Measurements from ENCODE around the gene BFSP2. TPM values are rescaled to one million over a fixed set of nuclear protein-coding genes. Genes with fewer than 3 reads are reported as not detected.

BFSP2 gene
- total RNA-seq, 1 donor from 2014 or later = not detected

DNA sequence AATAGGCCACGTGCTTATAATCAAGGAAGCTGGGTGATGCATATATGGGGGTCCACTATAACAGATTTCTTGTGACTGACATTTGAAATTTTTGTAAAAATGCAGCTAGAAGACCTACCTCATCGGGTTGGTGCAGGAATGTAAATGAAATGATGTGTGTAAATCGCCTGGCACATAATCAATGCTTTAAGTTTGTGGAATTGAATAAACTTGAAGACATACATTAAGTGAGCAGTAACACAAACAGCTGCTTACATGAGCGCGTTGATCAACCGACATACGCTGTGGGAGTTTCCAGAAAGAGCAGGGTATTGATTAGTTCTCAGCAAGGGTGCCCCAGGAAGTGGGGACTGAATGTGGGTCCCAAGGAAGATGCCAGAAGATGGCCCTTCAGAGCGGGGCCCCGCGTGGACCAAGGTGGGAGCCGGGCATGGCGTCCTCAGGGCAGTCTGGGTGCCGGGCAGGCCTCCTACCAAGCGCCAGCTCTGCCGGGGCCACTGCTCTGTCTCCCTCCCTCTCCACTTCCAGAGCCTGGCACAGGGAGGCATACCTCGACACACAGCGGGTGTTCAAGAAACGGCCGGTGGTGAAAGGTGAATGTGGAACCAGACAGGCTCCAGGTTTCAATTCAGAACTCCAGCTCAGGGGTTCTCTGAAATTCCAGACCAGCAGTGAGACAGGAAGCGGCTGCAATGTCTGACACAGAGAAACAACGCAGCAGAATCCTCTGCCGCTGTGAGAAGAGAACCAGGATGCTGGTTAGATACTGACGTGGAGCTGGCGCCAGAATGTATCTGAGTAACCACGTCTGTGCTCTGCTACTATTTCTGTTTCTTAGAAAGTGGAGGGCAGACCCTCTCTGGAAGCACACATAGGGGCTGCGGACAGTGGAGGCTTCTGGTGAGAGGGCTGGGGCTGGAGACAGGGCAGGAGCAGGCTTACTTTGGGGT lies 12.6 kb downstream of the BFSP2 start:
- no peak for DNase-seq (ENCODE audit: low spot score)
- intact Hi-C loops (cut with DNase I) = no loop called here

DNA sequence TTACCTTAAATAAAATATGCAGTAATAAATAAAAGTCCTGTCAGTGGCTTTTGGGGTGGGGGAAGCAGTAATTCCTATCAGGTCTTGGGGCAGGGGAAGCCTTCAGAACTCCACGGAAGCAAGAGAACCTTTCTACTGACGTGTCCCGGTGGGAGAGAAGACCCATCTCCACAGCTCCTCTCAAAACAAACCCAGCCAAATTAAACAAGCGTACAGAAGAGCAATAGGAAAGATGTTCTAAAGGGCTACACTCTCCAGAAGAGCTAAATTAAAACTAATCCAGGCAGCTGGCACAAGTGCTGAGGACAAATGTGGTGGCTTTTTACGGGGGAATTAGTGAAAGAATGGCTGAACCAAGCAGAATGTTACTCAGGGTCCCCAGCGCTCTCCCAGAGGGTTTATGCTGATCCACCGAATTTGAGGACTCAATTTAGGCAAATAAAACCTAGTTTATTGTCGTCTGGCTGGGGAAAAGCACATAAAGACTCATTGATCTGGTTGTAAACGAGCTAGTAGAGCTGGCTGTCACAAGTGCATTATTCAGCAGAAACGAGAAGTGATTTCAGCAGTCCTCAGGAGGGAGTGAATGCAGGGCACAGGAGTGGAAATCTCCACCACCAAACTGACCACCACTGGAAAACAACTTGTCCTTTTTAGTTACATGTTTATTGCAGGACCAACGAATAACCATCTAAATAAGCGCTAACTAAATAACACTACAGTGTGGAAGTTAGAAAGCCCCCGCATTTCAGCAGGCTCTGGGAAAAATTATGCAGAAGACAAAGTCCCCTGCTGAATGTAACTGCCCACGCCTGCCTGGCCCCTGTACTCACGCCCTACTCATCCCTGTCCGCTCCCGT lies 13.5 kb downstream of the BFSP2 start:
- intact Hi-C loops (cut with DNase I) = no loop called here
- no peak for DNase-seq (ENCODE audit: low spot score)

DNA sequence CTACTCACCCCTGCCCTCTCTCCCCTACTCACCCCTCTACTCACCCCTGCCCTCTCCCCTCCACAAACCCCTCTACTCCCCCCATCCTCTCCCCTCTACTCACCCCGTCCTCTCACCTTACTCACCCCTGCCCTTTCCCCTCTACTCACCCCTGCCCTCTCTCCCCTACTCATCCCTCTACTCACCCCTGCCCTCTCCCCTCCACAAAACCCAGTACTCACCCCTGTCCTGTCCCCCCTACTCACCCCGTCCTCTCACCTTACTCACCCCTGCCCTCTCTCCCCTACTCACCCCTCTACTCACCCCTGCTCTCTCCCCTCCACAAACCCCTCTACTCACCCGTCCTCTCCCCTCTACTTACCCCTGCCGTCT lies 14.2 kb downstream of the BFSP2 start:
- intact Hi-C loops (cut with DNase I) = no loop called here
- no peak for DNase-seq (ENCODE audit: low spot score)

DNA sequence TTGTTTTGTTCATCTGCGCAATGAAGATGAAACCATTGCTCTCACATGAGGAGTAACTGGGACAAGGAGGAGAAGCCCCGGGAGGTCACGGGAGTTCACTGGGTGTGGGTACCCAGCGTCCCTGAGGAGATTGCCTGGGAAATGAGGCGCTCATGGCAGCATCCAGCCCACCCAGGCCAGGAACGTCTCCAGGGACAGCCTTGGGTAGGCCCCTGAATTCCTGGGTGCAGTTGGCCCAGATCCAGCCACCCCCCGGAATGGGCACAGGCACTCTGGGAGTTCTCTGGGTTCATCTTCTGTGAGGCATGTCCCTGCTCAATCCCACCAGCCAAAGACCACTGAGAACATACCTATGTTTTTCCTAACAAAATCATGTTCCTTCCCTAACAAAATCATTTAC lies 18.5 kb downstream of the BFSP2 start:
- DNase-seq (ENCODE audit: low spot score) = no peak
- intact Hi-C loops (cut with DNase I) = no loop called here

DNA sequence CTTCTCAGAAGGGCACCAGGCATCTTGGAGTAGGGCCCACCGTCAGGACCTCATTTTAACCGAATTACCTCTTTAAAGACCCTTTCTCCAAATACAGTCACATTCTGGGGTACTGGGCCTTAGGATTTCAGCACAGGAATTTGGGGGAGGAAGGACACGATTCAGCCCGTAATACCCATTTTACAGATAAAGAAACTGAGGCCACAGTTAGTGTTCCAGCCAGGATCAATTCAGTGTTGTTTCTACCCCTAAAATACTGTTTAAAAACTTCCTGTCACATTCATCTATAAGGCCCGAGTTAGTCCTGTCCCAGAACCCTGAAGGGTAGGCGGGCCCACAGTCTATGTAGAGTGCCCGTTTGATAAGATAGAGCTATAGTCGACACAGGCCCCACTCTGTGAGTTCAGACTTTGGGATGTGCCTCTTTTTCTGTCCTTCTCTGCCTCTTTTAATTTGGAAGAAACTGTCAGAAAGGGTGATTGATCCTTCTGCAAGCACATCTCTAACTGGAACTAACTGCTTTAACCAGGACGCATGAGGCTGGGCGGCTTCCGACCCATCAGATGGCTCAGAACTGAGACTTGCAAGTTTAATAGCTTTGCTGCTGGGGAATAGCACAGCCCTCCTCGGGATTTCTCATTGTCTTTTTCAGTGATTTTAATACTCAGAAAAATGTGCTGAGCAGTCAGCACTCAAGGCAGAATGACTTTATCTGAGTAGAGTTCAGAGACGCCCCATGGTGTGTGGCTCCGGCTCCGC lies 19.5 kb downstream of the BFSP2 start:
- intact Hi-C loops (cut with DNase I) = no loop called here
- no peak for DNase-seq (ENCODE audit: low spot score)

DNA sequence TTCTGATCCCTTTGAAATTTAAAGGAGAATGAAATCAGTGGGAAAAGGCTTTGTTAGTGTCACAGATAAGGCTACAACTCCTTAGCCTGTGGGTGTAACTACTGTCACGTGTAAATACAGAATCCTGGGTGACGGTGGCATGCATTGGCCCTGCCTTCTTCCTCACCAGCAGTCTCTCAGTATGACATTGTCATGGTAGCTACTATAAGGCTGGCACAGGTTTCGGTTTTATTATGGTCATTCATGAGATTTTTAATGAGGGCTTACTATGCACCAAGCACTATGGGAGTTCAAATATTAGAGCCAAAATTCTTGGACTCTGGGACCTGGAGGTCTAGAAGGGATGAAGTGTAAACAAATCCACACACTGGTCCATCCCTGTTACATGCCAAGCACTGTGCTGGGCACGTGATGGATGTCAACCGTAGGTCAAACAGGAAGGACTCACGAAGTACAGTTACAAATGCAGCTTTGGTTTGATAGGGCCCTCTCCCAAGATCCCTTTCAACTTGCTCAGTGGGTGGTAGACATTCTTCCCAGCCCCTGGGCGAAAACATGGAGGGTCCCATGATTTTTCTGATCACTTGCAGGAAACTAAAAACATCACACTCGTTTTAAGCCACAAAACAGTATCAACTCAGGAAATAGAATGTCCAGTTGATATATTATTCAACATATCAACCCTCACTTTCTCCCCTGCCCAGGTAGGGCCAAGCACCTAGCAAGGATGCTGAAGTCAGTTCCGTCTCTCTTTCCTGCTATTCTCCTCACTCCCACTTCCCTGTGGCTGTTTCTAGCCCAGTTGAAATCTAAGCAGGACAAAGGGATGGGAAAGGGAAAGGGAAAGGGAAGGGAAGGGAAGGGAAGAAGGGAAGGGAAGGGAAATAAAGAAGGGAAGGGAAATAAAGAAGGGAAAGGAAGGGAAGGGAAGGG lies 25.3 kb downstream of the BFSP2 start:
- intact Hi-C loops (cut with DNase I) = no loop called here
- no peak for DNase-seq (ENCODE audit: low spot score)

DNA sequence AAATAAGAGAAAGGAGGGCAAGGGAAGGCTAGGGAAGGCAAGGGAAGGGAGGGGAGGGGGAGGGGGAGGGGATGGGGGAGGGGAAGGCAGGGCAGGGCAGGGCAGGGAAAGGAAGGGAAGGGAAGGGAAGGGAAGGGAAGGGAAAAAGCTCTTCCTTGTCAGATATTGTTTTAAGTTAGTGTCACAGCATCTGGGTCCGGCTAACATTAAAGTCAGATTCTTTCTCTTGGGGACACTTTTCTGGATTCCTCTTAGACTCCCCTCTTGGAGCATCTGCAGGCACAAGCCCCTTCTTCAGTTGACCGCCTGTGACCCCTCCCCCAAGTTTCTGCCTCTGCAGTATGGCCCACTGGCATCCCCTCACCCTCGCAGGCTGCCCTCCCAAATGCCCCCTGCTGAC lies 26.0 kb downstream of the BFSP2 start:
- intact Hi-C loops (cut with DNase I) = no loop called here
- DNase-seq (ENCODE audit: low spot score) = no peak

DNA sequence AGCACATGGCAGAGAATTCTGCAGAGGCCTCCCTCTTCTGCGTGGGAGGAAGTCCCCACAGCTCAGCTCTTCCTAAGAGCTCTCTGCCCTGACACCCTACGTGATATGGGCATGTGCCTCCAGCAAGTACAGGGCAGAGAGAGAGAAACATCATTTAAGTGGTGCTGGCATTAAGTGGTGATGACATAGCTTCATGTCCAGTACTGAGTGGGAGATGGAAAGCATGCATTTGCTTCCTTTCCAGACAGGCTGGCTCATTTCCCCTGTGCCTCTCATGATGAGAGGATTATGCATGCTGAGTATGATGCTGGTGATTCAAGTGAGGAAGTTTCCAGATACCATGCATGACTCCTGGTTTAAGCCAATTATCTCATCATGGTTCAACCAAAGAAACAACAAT lies 26.9 kb downstream of the BFSP2 start:
- no peak for DNase-seq (ENCODE audit: low spot score)
- intact Hi-C loops (cut with DNase I) = no loop called here

DNA sequence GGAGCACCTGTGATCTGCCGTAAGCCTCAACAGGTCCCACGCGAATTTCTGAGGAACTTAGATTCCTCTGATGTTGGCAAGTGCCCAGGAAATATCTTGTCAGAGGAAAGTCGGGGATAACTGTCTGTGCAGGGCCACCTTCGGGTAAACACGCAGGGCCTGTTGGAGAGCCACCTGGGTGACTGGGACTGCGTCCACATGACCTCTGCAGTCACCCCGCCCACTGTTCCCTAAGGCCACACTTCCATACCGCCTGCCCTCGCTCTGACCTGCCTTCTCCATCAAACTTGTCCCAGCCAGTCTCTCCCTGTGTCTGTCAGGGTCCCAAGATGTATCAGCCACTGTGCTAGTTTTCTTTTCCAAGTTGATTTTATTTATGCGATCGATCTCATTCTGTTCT lies 28.7 kb downstream of the BFSP2 start:
- intact Hi-C loops (cut with DNase I) = no loop called here
- DNase-seq (ENCODE audit: low spot score) = no peak

DNA sequence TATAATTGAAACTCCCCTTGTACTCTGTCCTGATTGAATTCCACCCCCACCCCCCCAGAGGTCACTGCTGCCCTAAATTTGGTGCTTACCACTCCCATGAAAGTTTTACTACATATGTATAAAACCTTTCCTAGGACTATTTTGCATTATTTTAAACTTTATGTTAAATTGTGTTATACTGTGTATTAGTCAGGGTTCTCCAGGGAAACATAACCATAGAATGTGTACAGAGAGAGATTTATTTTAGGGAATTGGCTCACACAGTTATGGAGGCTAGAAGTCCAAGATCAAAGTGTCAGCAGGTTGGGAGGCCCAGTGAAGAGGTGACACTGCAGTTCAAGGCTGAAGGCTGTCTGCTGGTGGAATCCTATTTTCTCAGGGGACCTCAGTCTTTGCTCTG lies 29.2 kb downstream of the BFSP2 start:
- intact Hi-C loops (cut with DNase I) = no loop called here
- DNase-seq (ENCODE audit: low spot score) = no peak

DNA sequence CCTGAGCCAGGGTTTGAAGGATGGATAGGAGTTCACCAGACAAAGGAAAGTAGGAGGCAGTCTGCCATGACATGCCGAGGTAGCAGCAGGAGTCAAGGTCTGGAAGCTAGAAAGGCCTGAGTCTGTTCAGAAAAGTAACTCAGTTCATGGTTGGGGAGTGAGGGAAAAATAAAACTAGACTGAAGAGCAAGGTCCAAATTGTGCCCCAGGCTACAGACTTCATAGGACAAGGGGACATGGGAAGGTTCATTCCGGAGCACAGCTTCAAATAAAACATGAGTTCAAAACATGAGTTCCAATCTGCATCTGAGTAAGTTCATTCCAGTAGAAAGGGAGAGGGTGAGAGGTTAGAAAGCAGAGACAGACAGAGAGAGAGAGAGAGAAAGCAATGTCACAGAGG lies 39.7 kb downstream of the BFSP2 start:
- no peak for DNase-seq (ENCODE audit: low spot score)
- intact Hi-C loops (cut with DNase I) = no loop called here

DNA sequence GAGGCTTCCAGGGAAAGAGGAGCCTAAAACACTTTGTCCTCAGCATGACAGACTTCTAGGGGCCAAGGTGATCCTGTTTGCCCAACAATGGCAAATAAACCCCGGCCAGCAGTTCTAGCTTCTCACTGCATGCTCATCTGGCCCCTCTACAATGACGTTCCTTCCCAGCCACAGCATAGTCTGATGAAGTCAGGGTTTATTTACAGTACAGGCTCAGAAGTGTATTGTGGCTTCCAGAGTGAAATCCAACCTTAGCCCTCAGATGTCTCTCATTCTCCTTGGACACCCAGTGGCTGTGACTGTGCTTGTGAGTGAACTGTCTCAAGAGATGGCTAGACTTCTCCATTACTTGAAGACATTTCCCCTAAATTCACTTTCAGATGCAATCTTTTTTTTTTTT lies 40.8 kb downstream of the BFSP2 start:
- intact Hi-C loops (cut with DNase I) = no loop called here
- no peak for DNase-seq (ENCODE audit: low spot score)

DNA sequence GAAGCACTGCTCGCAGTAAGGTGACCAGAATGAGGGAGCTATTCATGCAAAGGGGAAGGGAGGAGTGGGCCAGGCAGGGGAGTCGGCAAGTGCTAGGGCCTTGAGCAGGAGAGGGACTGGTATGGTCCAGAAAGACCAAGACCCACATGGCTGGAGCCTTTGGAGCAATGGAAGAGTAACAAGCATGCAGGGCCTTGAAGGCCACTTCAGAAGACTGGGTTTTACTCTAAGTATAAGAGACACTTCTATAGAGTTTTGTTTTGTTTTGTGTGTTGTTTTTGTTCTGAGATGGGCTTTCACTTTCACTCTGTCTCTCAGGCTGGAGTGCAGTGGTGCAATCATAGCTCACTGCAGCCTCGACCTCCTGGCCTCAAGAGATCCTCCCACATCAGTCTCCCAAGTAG lies 42.0 kb downstream of the BFSP2 start:
- intact Hi-C loops (cut with DNase I) = no loop called here
- DNase-seq (ENCODE audit: low spot score) = peak; percentile 43

DNA sequence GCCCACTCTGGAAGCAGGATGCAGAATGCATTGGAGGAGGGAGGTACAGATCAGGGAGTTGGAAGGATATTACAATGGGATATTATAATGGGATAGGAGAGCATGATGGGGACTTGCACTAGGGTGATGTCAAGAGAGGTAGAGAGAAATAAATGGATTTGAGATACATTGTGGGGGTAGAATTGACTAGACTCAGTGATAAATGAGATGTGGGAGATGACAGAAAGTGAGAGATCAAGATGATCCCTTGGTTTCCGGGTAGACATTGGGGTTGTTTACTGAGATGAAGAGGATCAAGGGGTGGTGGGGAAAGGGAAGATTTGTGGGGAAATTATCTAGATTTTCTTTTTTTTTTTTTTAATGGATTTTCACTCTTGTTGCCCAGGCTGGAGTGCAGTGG lies 42.7 kb downstream of the BFSP2 start:
- DNase-seq (ENCODE audit: low spot score) = no peak
- intact Hi-C loops (cut with DNase I) = no loop called here

DNA sequence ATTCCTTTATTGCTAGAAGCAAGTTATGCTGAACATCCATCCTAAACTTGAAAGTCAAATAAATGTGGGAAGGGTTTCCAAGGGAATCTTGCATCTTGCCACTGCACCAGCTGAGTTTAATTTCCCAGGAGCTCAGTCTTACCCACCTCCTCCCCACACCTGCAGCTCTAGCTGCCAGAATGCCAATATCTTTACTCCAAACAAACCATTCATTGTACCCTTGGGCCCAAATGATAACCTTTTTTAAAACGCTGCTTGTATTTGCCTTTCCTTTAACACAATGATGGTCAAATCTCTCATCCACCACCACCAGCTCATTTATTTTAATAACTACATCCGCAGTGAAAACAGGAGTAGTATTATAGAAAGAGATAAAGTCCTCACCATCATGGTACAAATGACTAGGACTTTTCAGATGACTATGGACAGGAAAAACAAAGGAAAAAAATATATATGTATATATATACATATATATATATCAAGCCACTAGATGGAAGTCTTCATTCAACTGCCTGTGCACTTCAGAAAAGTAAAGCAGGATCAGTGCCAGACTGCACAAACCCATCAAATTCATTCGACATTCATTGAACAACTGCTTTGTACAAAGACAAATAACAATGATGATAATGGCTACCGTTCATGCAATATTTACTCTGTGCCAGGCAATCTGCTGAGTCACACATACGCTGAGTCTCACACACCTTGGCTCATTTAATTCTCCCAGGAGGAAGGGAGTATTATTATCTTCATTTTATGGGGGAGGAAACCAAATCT lies 44.0 kb downstream of the BFSP2 start:
- intact Hi-C loops (cut with DNase I) = no loop called here
- no peak for DNase-seq (ENCODE audit: low spot score)

DNA sequence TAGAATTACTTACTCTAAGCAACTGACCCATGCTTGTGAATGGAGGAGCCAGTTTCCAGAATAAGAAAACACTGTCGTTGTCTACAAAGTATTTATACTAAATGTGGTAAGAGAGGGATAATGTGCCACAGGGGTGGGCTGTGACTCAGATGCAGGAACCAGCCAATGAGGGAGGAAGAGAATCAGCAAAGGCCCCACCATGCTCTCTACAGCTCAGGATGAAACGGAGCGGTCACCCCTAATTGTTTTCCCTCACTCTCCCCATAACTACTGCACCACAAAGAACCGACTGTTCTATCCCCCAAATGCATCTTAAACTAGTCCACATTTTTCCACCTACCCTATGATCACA lies 44.5 kb downstream of the BFSP2 start:
- intact Hi-C loops (cut with DNase I) = no loop called here
- DNase-seq (ENCODE audit: low spot score) = no peak

DNA sequence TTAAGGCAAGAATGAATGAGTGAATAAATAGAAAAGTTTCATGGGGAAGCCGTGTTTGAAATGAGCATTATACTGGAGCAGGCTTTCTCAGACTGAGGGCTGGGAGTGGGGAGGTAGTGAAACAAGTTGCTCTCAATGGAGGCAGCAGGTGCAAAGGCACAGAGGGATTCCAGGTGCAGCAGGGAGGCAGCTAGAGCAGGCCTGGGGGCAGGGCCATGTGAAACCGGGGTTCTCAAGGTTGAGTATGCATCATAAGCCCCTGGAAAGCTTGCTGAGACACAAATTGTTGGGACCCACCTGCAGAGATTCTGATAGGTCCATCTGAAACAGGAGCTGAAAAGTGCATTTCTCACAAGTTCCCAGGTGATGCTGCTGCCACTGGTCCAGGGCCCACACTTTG lies 45.3 kb downstream of the BFSP2 start:
- DNase-seq (ENCODE audit: low spot score) = no peak
- intact Hi-C loops (cut with DNase I) = no loop called here

DNA sequence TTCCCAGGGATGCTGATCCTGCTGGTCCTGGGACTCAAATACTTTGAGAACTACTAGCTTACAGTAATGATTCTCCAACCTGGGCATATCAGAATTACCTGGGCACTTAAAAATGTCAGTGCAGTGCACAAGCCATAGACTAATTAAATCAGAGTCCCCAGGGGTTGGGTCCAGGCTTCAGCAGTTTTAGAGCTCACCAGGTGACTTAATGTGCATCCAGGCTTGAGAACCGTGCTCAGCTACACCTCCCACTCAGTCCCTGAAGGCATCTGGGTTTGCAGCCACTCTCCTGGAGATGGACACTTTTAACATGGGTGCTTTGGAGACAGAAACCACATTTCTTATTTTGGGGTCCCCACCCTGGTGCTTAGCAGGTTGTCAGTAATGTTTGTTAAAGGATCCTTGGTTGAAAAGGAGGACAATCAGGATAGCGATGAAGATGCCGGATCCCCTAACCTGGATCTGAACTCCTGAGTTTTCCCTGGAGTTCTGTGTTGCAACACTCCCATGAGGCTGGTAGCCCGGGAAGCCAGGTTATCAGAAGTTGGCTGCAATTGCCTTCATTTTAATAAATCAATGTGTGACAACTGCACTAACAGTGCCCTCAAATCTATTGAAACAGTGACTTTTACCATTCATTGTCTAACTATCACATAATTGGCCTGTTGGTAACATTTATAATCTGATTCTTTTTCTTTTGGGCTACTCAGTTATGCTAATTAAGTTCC lies 48.1 kb downstream of the BFSP2 start:
- DNase-seq (ENCODE audit: low spot score) = no peak
- intact Hi-C loops (cut with DNase I) = no loop called here

Data from cardiac septum (tissue), 1 donor.